Measurements from ENCODE around the gene STX19.

Gene STX19, protein sequence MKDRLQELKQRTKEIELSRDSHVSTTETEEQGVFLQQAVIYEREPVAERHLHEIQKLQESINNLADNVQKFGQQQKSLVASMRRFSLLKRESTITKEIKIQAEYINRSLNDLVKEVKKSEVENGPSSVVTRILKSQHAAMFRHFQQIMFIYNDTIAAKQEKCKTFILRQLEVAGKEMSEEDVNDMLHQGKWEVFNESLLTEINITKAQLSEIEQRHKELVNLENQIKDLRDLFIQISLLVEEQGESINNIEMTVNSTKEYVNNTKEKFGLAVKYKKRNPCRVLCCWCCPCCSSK

DNA sequence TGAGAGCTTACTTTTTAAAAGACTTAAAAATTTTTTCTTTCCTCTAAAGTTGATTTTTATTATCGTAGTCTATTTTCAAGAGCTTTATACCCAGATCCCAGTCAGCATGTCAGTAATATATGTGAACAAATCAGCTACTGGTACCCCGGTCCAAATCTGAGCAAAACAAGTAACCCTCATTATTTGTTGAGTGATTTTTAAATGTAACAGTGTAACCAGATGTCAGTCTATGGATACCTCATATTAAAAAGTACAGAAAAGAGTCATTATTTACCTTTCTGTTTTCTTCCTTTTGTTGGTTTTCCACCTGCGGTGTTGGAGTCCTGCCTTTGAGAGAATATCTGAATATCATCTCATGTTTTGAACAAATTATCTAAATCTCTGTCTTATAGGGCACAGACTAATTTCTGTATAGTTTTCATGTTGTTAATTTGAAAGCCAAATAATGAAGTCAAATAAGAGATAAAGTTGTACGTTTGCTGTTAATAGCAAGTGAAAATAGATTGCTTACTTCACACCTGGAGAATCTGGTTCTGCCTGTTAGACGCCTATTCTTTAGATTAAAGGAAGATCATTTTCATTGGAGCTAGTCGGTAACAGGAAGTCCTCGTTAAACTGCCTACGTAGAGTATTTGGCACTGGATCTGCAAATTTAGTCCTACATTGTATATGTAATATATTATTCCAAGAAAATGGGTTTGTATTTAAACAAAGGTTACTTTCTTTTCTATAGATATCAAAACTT is at the start of gene STX19:
TSS of gene STX19 (minus strand) at position 505 of the 745 bp plus-strand sequence. CDS start 13,328 bp downstream, outside the sequence.
- no peak for DNase-seq (ENCODE audit: low read depth)

DNA sequence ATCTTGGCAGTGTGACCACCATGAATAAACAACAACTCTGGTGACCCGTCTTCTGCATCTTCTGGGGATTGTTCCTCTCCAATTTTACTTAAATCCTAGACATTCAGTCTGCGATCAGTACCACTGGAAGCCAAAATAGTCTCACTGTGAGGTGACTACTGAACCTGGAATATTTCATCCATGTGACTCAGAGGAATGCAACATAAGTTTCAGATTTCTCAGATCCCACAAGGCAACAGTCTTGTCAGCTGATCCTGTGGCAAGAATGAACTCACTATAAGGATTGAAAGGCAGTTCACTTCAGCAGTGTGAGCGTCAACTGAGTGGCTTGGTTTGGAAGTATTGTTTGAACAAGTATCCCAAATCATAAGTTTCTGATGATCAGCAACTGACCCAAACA is 47.7 kb upstream of the STX19 start:
- peak; percentile 74 for DNase-seq (ENCODE audit: low read depth)
- no peak overlapping the region for H3K4me3 ChIP-seq (ENCODE audit: low read depth, low read length)
- TF ChIP-seq, protein P1, sequence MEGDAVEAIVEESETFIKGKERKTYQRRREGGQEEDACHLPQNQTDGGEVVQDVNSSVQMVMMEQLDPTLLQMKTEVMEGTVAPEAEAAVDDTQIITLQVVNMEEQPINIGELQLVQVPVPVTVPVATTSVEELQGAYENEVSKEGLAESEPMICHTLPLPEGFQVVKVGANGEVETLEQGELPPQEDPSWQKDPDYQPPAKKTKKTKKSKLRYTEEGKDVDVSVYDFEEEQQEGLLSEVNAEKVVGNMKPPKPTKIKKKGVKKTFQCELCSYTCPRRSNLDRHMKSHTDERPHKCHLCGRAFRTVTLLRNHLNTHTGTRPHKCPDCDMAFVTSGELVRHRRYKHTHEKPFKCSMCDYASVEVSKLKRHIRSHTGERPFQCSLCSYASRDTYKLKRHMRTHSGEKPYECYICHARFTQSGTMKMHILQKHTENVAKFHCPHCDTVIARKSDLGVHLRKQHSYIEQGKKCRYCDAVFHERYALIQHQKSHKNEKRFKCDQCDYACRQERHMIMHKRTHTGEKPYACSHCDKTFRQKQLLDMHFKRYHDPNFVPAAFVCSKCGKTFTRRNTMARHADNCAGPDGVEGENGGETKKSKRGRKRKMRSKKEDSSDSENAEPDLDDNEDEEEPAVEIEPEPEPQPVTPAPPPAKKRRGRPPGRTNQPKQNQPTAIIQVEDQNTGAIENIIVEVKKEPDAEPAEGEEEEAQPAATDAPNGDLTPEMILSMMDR (conservative IDR thresholded peaks at IDR 0.05; ENCODE audit: low read depth, low read length): no peak

More for the DNA sequence above, at the start of gene STX19:
- TF ChIP-seq, protein P1 (conservative IDR thresholded peaks at IDR 0.05; ENCODE audit: low read depth, low read length): no peak
- H3K4me3 ChIP-seq (ENCODE audit: low read depth, low read length): no peak within 1 kb of the TSS

DNA sequence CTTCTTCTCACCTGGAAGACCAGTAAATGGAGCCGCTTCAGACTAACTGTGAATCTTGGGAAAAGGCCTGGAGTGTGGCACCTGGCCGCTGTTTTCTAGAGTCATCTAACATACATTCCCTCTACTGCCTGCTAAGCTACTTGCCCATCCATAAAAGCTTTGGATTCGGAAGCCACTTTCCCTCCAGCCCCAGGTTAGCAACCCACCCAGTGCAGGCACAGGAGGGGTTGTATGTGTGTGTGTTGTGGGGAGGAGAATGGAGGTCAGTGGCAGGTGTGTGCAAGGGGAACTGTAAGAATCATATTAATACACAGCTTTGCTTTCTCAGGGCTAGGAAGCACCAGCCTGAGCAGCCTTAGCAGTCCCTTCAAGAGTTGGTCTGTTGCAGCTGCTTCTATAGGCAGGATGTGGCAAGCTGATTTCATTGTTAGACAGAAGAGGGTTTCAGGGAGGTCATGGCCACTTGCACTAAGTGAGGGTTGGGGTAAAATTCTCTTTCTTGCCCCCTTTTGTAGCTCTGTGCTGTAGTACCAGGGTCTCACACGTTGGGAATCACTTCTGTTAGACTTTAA is 43.4 kb upstream of the STX19 start:
- TF ChIP-seq, protein P1 (conservative IDR thresholded peaks at IDR 0.05; ENCODE audit: low read depth, low read length): no peak
- DNase-seq (ENCODE audit: low read depth): no peak

DNA sequence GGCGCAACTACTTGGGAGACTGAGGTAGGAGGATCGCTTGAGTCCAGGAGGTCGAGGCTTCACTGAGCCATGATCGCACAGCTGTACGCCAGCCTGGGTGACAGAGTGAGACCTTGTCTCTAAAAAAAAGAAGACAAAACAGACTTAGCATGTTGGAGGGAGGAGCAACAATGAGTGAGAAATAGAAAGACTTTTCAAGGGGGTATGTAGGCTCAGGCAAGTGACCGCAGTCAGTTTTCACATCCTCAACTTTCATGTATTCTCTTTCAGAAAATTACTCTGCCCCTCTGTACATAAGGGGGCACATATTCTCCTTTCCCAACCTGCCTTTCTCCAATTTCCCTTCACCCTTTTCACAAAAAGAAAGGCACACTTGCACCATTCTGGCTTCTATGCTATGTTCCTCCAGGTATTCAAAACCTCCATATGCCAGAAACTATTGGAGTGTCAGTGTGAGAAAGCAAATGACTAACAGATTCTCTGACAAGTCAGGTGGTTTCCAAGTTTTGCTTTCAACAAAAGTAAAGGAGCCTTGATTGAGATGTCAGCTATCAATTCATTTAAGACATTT is 42.0 kb upstream of the STX19 start:
- TF ChIP-seq, protein P1 (conservative IDR thresholded peaks at IDR 0.05; ENCODE audit: low read depth, low read length): no peak
- DNase-seq (ENCODE audit: low read depth): no peak
- no peak overlapping the region for H3K4me3 ChIP-seq (ENCODE audit: low read depth, low read length)

More for the DNA sequence above, 43.4 kb upstream of the STX19 start:
- no peak overlapping the region for H3K4me3 ChIP-seq (ENCODE audit: low read depth, low read length)

DNA sequence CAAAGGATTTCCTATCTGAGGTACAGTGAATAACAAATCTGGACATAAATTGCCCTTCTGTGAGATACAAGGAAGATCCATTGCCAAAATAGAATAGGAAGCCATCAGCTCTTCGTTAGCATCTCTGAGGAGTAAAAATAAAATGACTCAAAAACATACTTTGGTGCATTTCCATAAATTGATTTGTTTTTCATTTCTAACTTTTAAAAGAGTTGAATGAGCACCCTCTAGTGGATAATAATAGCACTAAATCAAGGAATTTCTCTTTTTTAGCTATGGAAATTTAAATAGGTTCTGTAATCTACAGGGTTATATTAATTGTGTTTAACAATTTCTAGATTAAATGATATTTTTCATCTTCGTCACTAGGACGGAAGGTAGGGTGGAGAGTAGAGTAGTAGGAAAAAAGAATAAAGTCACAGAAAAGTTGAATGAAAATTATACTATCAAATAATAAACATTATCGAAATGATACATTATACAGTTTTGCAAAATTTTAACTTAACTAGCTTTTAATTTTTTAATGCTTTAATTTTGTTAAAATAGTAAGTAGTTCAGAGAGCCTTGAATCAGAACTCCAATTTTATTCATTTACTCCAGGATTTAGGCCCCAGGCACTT is 40.9 kb upstream of the STX19 start:
- no peak overlapping the region for H3K4me3 ChIP-seq (ENCODE audit: low read depth, low read length)
- TF ChIP-seq, protein P1 (conservative IDR thresholded peaks at IDR 0.05; ENCODE audit: low read depth, low read length): peak; percentile 50
- DNase-seq (ENCODE audit: low read depth): peak; percentile 50

Measured in choroid plexus epithelial cell (primary cell).